Gastroesophageal sphincter (tissue), 3 donors: Measurements from ENCODE around the gene CCDC32.

Experiments used
- CTCF ChIP-seq, 4 experiments: fragments of 200-600 bp in 2 of 4; fragments of 450-650 bp in 2 of 4; sonication (generic) in 1 of 4; IDR thresholded peaks; one replicate each; pipeline ENCODE4 v1.5.1; 2017 to 2019; ENCODE audit warnings: antibody characterized with exemption in 4 of 4, mild to moderate bottlenecking in 2 of 4, moderate library complexity in 2 of 4
- POLR2AphosphoS5 ChIP-seq: sonication (generic); formaldehyde crosslinking; IDR thresholded peaks from one replicate; pipeline ENCODE4 v1.6.1; 2017; ENCODE audit warnings: antibody characterized with exemption

GRCh38 chr15:40584191-40584590 lies 19.3 kb upstream of the CCDC32 start:
- TF ChIP-seq CTCF (IDR thresholded peaks at IDR 0.05) (no peak), POLR2AphosphoS5 (no peak)
